Measurements from ENCODE around the gene PSPH. TPM values are rescaled to one million over a fixed set of nuclear protein-coding genes. Genes with fewer than 3 reads are reported as not detected.
"Not testable (repeated sequence)": the region's sequence is repeated elsewhere in the genome, so short reads cannot be mapped to it uniquely, and the experiment has no call there.

The PSPH gene
- 38.5 and 41.0 TPM in 2 replicates for total RNA-seq (2014; rRNA removed; shearing (Covaris generic))

- H3K27ac ChIP-seq = peak within 1 kb of the TSS; percentile 58
- peak within 1 kb of the TSS; percentile 88 for H3K4me3 ChIP-seq
- no peaks in the 10 kb centered on the region for H3K27me3 ChIP-seq (replicated peaks)
- peak; percentile 96 to 98 for DNase-seq (ENCODE audit: low read depth in 1 of 2, low spot score in 2 of 2)
- peaks cover 23% of the 10 kb centered on the region for H3K4me1 ChIP-seq (replicated peaks)
- H3K9me3 ChIP-seq (replicated peaks) = no peaks in the 10 kb centered on the region
- peaks cover 47% of the 10 kb centered on the region for H3K36me3 ChIP-seq
These were observed at the start of gene PSPH, which contains the start of gene CCT6A for GRCh38 chr7:56051339-56052191. Gene PSPH, minus strand, starts transcription at chr7:56051444. Its CDS starts 30,232 bp downstream, at chr7:56021212. Gene CCT6A, plus strand, starts transcription at chr7:56051765. Its CDS starts 84 bp downstream, at chr7:56051849.

DNA sequence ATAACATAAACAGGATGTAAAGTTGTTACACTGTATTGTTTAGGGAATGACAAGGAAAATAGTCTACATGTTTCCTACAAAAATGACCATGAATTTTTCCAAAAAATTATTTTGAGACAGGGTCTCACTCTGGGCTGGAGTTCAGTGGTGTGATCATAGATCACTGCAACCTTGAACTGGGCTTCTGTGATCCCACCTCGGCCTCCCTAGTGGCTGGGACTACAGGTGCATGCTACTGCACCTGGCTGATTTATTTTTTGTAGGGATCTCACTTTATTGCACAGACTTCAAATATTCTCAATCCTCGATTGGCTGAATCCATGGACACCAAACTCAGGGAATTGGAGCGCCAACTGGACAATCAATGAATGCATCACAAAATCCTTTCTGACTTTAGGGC is 48.4 kb upstream of the PSPH start:
- DNase-seq (ENCODE audit: low read depth in 1 of 2, low spot score in 2 of 2) = no peak
- Histone ChIP-seq H3K27ac (no peak overlapping the region), H3K9me3 (replicated peaks) (no peaks in the 10 kb centered on the region), H3K27me3 (replicated peaks) (no peaks in the 10 kb centered on the region), H3K4me3 (no peak overlapping the region), H3K36me3 (peaks cover 63% of the 10 kb centered on the region), H3K4me1 (replicated peaks) (peaks cover 4% of the 10 kb centered on the region)

GRCh38 chr7:56098187-56099008 is 47.2 kb upstream of the PSPH start:
- not testable (repeated sequence) for H3K27ac ChIP-seq; H3K4me3 ChIP-seq; H3K27me3 ChIP-seq (replicated peaks); H3K4me1 ChIP-seq (replicated peaks); H3K9me3 ChIP-seq (replicated peaks); DNase-seq (ENCODE audit: low read depth in 1 of 2, low spot score in 2 of 2)
- H3K36me3 ChIP-seq = peaks cover 50% of the 10 kb centered on the region

DNA sequence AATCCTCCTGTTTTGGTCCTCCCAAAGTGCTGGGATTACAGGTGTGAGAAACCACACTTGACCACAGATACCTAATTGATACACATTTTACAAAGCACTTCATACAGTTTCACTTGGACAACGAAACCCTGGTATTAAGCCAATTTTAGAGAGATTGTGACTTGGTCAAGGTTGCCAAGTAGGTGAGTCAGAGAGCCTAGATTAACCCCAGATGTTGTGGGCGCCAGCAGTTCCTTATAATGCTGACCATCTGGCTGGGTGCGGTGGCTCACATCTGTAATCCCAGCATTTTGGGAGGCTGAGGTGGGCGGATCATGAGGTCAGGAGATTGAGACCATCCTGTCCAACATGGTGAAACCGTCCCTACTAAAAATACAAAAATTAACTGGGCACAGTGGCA is 46.5 kb upstream of the PSPH start:
- no peak overlapping the region for H3K4me3 ChIP-seq
- no peaks in the 10 kb centered on the region for H3K27me3 ChIP-seq (replicated peaks)
- H3K9me3 ChIP-seq (replicated peaks) = no peaks in the 10 kb centered on the region
- H3K4me1 ChIP-seq (replicated peaks) = peaks cover 4% of the 10 kb centered on the region
- peaks cover 43% of the 10 kb centered on the region for H3K36me3 ChIP-seq
- peak in 1 of 2 experiments; percentile 14 for DNase-seq (ENCODE audit: low read depth in 1 of 2, low spot score in 2 of 2)
- H3K27ac ChIP-seq = no peak overlapping the region

DNA sequence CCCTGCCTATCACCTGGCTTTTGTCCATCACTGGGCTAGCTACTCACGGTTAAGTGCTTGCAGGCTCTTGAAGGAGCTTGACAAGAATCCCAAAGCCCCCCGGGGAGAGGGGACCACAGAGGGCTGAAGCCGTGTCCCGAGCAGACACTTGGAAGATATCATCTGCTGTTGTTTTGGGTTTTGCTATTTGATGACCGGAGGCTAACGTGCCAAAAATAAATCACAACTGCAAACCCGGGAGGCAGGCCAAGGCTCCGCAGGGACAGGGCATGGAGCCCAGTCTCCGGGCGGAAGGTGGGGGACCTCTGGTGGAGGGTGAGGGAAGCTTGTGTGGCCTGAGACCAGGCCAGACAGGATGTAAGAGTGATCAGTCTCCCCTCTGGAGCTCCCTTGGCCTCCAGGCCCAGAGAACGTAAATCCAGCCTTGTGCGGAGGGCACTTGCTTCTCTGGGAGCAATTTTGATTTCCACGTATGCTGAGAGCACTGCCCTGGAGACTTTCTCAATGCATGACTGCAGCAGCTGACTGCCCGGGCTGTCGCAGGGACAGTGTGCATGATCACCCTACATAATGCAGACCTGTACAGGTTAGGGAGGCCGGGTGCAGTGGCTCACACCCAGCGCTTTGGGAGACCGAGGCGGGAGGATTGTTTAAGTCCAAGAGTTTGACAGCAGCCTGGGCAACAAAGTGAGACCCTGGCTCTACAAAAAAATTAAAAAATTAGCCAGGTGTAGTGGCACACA is 41.7 kb upstream of the PSPH start, which contains the start of gene PHKG1:
TSS of gene PHKG1 (minus strand) at position 164 of the 743 bp plus-strand sequence. CDS start 4,011 bp downstream, outside the sequence.
- H3K4me1 ChIP-seq (replicated peaks) = peaks cover 4% of the 10 kb centered on the region
- DNase-seq (ENCODE audit: low read depth in 1 of 2, low spot score in 2 of 2) = peak; percentile 26 to 67
- no peak within 1 kb of the TSS for H3K27ac ChIP-seq
- peaks cover 7% of the 10 kb centered on the region; the same call in 1 of the 2 replicates for H3K36me3 ChIP-seq
- no peaks in the 10 kb centered on the region for H3K27me3 ChIP-seq (replicated peaks)
- no peak within 1 kb of the TSS for H3K4me3 ChIP-seq
- H3K9me3 ChIP-seq (replicated peaks) = no peaks in the 10 kb centered on the region

- H3K4me1 ChIP-seq (replicated peaks); H3K27ac ChIP-seq; H3K4me3 ChIP-seq; H3K27me3 ChIP-seq (replicated peaks); H3K36me3 ChIP-seq; DNase-seq (ENCODE audit: low read depth in 1 of 2, low spot score in 2 of 2); H3K9me3 ChIP-seq (replicated peaks): not testable (repeated sequence)
These were observed 41.1 kb upstream of the PSPH start for GRCh38 chr7:56092388-56092787.

GRCh38 chr7:56091591-56091990 is 40.3 kb upstream of the PSPH start:
- H3K27ac ChIP-seq = no peak overlapping the region
- no peak for DNase-seq (ENCODE audit: low read depth in 1 of 2, low spot score in 2 of 2)
- no peaks in the 10 kb centered on the region for H3K9me3 ChIP-seq (replicated peaks)
- H3K36me3 ChIP-seq = no peaks in the 10 kb centered on the region
- H3K27me3 ChIP-seq (replicated peaks) = no peaks in the 10 kb centered on the region
- H3K4me3 ChIP-seq = no peak overlapping the region
- H3K4me1 ChIP-seq (replicated peaks) = no peaks in the 10 kb centered on the region

DNA sequence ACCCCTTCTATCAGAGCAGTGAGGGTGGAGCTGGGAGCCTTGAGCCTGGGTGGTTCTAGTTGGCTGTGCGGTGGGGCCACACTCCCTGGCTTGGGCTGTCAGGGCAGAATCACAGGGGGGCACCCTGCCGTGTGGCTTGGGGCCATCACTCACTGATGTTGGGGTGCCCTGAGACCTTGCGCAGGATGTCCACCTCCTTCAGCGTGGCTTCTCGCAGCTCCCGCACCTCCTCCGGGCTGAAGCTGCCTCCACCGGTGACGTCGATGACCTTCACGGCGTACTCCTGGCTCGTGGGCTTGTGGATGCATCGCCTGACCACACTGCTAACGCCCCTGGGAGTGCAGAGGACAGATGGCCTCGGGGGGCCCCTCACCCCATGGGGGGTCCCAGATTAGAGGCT is 36.2 kb upstream of the PSPH start:
- no peaks in the 10 kb centered on the region for H3K9me3 ChIP-seq (replicated peaks)
- H3K27me3 ChIP-seq (replicated peaks) = no peaks in the 10 kb centered on the region
- H3K4me3 ChIP-seq = no peak overlapping the region
- 0 out of 2 replicates have a peak, but pooled peaks cover 3% of the 10 kb centered on the region for H3K36me3 ChIP-seq
- no peak for DNase-seq (ENCODE audit: low read depth in 1 of 2, low spot score in 2 of 2)
- H3K27ac ChIP-seq = no peak overlapping the region
- no peaks in the 10 kb centered on the region for H3K4me1 ChIP-seq (replicated peaks)

DNA sequence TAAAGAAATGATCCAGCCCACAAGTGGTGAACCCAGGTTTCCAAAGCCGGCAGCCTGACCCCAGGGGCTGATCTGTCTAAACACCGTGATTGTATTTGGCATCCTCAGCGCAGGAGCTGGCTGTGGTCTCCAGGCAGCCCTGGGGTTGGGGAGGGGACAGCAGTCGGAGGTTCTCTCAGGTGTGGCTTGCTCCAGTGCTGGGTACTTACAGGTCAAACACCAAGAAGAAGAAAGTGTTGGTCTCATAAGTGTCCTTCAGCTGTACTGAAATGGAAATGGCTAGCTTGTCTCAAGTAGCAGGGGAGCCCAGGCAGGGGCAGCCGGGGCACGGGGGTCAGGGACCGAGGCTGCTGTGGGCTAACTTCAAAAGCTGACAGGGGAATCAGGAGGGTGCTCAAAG is 35.5 kb upstream of the PSPH start:
- Histone ChIP-seq H3K4me1 (replicated peaks) (no peaks in the 10 kb centered on the region), H3K4me3 (no peak overlapping the region), H3K27me3 (replicated peaks) (no peaks in the 10 kb centered on the region), H3K27ac (no peak overlapping the region), H3K9me3 (replicated peaks) (no peaks in the 10 kb centered on the region), H3K36me3 (peaks cover 3% of the 10 kb centered on the region; the same call in 1 of the 2 replicates)
- no peak for DNase-seq (ENCODE audit: low read depth in 1 of 2, low spot score in 2 of 2)

- H3K36me3 ChIP-seq = peaks cover 18% of the 10 kb centered on the region
- H3K27me3 ChIP-seq (replicated peaks) = no peaks in the 10 kb centered on the region
- no peaks in the 10 kb centered on the region for H3K9me3 ChIP-seq (replicated peaks)
- no peak overlapping the region for H3K4me3 ChIP-seq
- H3K4me1 ChIP-seq (replicated peaks) = peaks cover 7% of the 10 kb centered on the region
- H3K27ac ChIP-seq = no peak overlapping the region
- no peak for DNase-seq (ENCODE audit: low read depth in 1 of 2, low spot score in 2 of 2)
These were observed 32.0 kb upstream of the PSPH start for GRCh38 chr7:56083150-56083785.

- Histone ChIP-seq H3K27me3 (replicated peaks) (no peaks in the 10 kb centered on the region), H3K36me3 (peaks cover 24% of the 10 kb centered on the region), H3K4me1 (replicated peaks) (peaks cover 7% of the 10 kb centered on the region), H3K27ac (no peak overlapping the region), H3K9me3 (replicated peaks) (no peaks in the 10 kb centered on the region), H3K4me3 (no peak overlapping the region)
- DNase-seq (ENCODE audit: low read depth in 1 of 2, low spot score in 2 of 2) = no peak
These were observed 30.5 kb upstream of the PSPH start for GRCh38 chr7:56081626-56082340.

DNA sequence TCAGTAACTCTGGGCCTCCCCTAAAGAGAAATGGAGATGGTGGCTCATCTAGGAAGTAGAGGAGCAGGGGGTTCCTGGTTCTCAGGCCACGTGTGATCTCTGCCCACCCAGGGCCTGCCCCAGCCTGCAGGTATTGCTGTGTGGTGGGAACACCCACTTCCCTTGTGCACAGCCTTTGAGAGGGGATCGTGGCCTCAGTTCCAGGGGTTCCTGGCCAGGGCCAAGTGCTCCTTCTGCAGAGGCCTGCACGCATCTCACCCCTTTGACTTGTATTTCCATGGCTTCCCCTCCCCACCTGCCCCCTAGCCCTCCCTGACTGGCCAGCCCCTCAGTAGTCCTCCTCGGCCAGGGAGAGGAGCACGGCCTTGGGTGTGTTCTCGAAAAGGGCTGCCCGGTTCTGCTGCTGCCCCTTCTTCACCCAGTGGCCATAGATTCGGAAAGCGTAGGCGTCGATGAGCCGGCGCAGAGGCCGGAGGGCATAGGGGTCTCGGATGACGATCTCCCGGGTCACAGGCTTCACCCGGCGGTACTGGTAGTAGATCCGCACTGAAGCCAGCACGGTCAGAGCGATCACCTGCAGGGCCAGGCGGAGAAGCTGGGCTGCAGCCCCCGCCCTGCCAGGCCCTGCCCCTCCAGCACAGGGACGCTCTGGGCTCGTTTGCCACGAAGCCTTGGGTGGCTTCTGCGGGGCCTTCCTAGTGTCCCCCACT is 29.6 kb upstream of the PSPH start:
- not testable (repeated sequence) for H3K4me1 ChIP-seq (replicated peaks); H3K27ac ChIP-seq; H3K4me3 ChIP-seq; H3K27me3 ChIP-seq (replicated peaks); H3K9me3 ChIP-seq (replicated peaks); DNase-seq (ENCODE audit: low read depth in 1 of 2, low spot score in 2 of 2)
- H3K36me3 ChIP-seq = peaks cover 24% of the 10 kb centered on the region

All from SJSA1 (cell line).